RPMI8226 (cell line): ENCODE measurements around the gene USP17L29.
"Not testable (repeated sequence)": the region's sequence is repeated elsewhere in the genome, so short reads cannot be mapped to it uniquely, and the experiment has no call there.

Experiments used
- DNase-seq: peaks from one replicate; pipeline ENCODE4 v3.0.0-alpha.2; 2015

The USP17L29 gene, protein sequence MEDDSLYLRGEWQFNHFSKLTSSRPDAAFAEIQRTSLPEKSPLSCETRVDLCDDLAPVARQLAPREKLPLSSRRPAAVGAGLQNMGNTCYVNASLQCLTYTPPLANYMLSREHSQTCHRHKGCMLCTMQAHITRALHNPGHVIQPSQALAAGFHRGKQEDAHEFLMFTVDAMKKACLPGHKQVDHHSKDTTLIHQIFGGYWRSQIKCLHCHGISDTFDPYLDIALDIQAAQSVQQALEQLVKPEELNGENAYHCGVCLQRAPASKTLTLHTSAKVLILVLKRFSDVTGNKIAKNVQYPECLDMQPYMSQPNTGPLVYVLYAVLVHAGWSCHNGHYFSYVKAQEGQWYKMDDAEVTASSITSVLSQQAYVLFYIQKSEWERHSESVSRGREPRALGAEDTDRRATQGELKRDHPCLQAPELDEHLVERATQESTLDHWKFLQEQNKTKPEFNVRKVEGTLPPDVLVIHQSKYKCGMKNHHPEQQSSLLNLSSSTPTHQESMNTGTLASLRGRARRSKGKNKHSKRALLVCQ

DNA sequence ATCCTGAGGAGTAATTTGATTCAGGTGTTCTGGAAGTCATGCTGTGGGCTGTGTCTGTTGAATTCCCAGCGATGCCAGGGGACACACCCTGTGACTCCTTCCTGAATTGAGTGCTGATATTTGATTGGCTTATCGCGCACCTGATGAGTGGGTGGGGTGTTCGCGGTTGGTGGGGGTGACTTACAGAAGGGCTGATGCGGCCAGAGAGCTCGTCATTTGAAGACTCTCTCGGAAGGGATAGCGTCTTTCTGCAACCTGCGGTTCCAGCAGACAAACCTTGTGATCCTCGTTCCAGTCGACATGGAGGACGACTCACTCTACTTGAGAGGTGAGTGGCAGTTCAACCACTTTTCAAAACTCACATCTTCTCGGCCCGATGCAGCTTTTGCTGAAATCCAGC, at the start of gene USP17L29:
Gene USP17L29, plus strand, starts transcription at position 301 of the 400 bp plus-strand sequence. Its CDS starts 0 bp downstream, at position 301.
- DNase-seq: not testable (repeated sequence)

DNA sequence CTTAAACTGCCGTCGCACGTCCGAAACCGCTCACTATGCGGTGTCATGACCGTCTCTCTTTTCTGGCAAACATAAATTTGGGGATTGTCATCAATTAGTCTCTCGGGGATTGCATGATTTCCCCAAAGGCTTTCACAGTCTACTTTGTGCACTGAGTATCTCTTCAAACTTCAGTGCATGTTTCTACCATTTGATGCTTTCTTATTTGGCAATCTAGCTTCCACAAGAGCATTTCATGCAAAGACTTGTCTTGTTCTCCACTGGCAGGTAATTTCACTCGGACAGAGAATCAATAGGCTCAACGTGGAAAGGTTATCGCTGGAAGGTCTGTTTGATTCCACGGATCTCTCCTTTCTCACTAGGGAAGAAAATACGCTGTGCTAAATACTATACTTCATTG, 29.2 kb upstream of the USP17L29 start:
- not testable (repeated sequence) for DNase-seq

DNA sequence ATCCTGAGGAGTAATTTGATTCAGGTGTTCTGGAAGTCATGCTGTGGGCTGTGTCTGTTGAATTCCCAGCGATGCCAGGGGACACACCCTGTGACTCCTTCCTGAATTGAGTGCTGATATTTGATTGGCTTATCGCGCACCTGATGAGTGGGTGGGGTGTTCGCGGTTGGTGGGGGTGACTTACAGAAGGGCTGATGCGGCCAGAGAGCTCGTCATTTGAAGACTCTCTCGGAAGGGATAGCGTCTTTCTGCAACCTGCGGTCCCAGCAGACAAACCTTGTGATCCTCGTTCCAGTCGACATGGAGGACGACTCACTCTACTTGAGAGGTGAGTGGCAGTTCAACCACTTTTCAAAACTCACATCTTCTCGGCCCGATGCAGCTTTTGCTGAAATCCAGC, 28.6 kb upstream of the USP17L29 start, which contains the start of gene USP17L24:
Gene USP17L24, plus strand, starts transcription at position 301 of the 400 bp plus-strand sequence. Its CDS starts 0 bp downstream, at position 301.
- DNase-seq: not testable (repeated sequence)

DNA sequence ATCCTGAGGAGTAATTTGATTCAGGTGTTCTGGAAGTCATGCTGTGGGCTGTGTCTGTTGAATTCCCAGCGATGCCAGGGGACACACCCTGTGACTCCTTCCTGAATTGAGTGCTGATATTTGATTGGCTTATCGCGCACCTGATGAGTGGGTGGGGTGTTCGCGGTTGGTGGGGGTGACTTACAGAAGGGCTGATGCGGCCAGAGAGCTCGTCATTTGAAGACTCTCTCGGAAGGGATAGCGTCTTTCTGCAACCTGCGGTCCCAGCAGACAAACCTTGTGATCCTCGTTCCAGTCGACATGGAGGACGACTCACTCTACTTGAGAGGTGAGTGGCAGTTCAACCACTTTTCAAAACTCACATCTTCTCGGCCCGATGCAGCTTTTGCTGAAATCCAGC, 23.8 kb upstream of the USP17L29 start, which contains the start of gene USP17L25:
Gene USP17L25, plus strand, starts transcription at position 301 of the 400 bp plus-strand sequence. Its CDS starts 0 bp downstream, at position 301.
- not testable (repeated sequence) for DNase-seq

DNA sequence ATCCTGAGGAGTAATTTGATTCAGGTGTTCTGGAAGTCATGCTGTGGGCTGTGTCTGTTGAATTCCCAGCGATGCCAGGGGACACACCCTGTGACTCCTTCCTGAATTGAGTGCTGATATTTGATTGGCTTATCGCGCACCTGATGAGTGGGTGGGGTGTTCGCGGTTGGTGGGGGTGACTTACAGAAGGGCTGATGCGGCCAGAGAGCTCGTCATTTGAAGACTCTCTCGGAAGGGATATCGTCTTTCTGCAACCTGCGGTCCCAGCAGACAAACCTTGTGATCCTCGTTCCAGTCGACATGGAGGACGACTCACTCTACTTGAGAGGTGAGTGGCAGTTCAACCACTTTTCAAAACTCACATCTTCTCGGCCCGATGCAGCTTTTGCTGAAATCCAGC, 19.1 kb upstream of the USP17L29 start, which contains the start of gene USP17L26:
Gene USP17L26, plus strand, starts transcription at position 301 of the 400 bp plus-strand sequence. Its CDS starts 0 bp downstream, at position 301.
- not testable (repeated sequence) for DNase-seq

DNA sequence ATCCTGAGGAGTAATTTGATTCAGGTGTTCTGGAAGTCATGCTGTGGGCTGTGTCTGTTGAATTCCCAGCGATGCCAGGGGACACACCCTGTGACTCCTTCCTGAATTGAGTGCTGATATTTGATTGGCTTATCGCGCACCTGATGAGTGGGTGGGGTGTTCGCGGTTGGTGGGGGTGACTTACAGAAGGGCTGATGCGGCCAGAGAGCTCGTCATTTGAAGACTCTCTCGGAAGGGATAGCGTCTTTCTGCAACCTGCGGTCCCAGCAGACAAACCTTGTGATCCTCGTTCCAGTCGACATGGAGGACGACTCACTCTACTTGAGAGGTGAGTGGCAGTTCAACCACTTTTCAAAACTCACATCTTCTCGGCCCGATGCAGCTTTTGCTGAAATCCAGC, 14.3 kb upstream of the USP17L29 start, which contains the start of gene USP17L5:
Gene USP17L5, plus strand, starts transcription at position 301 of the 400 bp plus-strand sequence. Its CDS starts 0 bp downstream, at position 301.
- not testable (repeated sequence) for DNase-seq

DNA sequence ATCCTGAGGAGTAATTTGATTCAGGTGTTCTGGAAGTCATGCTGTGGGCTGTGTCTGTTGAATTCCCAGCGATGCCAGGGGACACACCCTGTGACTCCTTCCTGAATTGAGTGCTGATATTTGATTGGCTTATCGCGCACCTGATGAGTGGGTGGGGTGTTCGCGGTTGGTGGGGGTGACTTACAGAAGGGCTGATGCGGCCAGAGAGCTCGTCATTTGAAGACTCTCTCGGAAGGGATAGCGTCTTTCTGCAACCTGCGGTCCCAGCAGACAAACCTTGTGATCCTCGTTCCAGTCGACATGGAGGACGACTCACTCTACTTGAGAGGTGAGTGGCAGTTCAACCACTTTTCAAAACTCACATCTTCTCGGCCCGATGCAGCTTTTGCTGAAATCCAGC, 9.6 kb upstream of the USP17L29 start, which contains the start of gene USP17L27:
Gene USP17L27, plus strand, starts transcription at position 301 of the 400 bp plus-strand sequence. Its CDS starts 0 bp downstream, at position 301.
- not testable (repeated sequence) for DNase-seq

DNA sequence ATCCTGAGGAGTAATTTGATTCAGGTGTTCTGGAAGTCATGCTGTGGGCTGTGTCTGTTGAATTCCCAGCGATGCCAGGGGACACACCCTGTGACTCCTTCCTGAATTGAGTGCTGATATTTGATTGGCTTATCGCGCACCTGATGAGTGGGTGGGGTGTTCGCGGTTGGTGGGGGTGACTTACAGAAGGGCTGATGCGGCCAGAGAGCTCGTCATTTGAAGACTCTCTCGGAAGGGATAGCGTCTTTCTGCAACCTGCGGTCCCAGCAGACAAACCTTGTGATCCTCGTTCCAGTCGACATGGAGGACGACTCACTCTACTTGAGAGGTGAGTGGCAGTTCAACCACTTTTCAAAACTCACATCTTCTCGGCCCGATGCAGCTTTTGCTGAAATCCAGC, 4.8 kb upstream of the USP17L29 start, which contains the start of gene USP17L28:
Gene USP17L28, plus strand, starts transcription at position 301 of the 400 bp plus-strand sequence. Its CDS starts 0 bp downstream, at position 301.
- not testable (repeated sequence) for DNase-seq

DNA sequence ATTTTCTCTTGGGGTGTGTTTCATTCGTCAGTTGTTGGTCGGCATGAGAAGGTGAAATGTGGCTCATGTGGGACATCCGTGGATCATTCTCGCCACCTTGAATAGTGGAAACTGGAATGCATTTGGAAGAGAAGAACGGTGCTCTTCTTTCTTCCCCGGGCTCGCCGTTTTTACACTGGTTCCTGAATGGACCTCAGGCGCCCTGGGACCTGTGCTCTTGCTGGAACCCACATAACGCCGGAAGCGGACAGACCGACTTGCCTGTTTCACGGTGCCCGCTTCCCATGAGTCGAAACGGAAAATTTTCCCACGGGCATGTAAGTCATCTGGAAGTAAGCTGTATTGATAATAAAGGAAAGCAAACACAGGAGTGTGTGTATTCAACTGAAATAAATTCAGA, 2.6 kb upstream of the USP17L29 start:
- not testable (repeated sequence) for DNase-seq

DNA sequence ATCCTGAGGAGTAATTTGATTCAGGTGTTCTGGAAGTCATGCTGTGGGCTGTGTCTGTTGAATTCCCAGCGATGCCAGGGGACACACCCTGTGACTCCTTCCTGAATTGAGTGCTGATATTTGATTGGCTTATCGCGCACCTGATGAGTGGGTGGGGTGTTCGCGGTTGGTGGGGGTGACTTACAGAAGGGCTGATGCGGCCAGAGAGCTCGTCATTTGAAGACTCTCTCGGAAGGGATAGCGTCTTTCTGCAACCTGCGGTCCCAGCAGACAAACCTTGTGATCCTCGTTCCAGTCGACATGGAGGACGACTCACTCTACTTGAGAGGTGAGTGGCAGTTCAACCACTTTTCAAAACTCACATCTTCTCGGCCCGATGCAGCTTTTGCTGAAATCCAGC, 9.4 kb downstream of the USP17L29 start, which contains the start of gene USP17L30:
Gene USP17L30, plus strand, starts transcription at position 301 of the 400 bp plus-strand sequence. Its CDS starts 0 bp downstream, at position 301.
- DNase-seq: not testable (repeated sequence)

DNA sequence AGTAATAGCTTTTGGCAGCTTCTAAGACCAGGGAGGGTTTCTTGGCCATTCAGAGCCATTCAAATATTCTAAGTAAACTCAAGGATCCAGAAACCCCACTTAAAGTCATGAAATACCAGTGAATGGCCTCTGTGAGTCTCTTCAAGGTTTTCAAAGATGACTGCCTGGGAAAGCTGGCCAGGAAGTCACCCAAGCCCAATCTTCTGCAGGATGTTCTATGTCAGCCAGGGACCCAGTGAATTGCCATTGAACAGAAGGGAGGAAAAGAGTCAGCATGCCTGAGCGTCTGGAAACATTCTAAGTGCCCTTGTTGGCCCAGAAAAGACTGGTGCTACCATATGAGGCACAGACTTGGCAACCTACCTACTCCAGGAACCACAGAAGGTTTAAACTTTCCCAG, 26.4 kb downstream of the USP17L29 start:
- not testable (repeated sequence) for DNase-seq

DNA sequence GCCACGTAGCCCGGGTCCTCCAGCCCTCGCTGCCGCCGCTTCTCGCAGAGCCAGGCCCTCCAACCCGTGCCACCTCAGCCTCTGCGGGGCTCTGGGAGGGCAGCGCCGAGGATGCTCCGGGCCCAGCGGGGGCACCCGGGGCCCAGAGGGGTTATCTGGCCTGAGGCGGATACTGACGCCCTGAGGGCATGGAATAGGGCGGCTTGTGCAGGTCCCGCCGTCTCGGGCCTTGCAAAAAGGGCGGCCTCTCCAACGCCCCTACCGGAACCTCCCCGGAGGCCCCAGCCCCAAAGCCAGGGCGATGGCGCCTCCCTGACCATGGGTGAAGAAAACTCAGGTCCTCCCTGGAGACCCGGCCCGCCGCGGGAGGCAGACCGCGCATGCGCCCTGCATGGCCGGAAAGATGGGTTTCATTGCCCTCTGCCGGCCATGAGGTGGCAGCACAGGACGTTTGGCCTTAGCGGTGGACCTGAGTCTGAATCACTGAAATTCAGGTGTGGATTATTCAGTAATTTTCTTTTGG, 27.6 kb downstream of the USP17L29 start:
- DNase-seq: not testable (repeated sequence)

DNA sequence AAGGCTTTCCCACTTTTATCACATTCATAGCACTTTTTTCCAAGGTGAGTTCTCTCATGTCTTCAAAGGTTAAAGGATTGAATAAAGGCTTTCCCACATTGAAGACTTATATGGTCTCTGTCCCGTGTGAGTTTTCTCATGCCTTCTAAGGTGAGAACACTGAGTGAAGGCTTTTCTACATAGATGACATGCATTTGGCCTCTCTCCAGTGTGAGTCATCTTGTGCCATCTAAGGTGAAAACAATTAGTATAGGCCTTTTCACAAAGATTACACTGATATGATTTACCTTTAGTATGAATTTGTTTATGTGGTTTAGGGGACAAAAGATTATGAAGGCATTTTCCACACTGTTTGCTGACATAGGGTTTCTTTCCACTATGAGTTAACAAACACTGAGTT, 30.7 kb downstream of the USP17L29 start:
- DNase-seq: no peak

DNA sequence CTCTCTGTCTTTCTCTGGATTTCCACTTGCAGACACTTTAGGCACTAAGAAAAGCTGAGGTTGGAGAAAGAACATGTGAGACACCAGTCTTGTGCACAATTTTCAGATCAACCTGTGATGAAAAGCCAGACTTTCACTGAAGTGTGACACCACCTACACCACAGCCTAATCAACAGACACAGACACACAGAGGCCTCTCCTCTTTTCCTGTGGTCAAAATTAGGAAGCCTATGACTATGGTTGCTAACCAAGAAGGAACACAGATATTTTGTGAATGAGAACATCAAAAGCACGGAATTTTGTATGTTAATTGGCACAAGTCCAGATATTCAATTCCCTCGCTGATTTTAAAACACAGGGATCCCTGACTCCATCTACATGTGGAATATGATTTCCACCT, 35.6 kb downstream of the USP17L29 start:
- not testable (repeated sequence) for DNase-seq
